HepG2 (cell line): Measurements from ENCODE around the gene DENND1C. TPM values are rescaled to one million over a fixed set of nuclear protein-coding genes. Genes with fewer than 3 reads are reported as not detected.

Experiments
- CEBPG ChIP-seq: IDR thresholded peaks from 2 replicates; pipeline ENCODE4 v1.6.1; 2016
- CREB3 ChIP-seq: sonication (generic); formaldehyde crosslinking; IDR thresholded peaks from 2 replicates; pipeline ENCODE4 v1.5.0; 2020; ENCODE audit warnings: missing genetic modification reagents
- DMAP1 ChIP-seq: IDR thresholded peaks from 2 replicates; pipeline ENCODE4 v1.6.1; 2016
- DRAP1 ChIP-seq: IDR thresholded peaks from 2 replicates; pipeline ENCODE4 v1.6.1; 2016; ENCODE audit warnings: missing genetic modification reagents, missing compliant biosample characterization
- EEA1 ChIP-seq: sonication (generic); formaldehyde crosslinking; IDR thresholded peaks from 2 replicates; pipeline ENCODE4 v1.5.1; 2020; ENCODE audit warnings: mild to moderate bottlenecking, missing genetic modification reagents, borderline replicate concordance
- FOXK1 ChIP-seq: sonication (generic); formaldehyde crosslinking; IDR thresholded peaks from 2 replicates; pipeline ENCODE4 v1.4.0; 2020; ENCODE audit warnings: low read depth, missing genetic modification reagents, borderline replicate concordance
- GATA4 ChIP-seq: sonication (generic); IDR thresholded peaks from 2 replicates; pipeline ENCODE4 v1.6.1; 2016; ENCODE audit warnings: antibody characterized with exemption, low read depth, borderline replicate concordance
- HOXD1 ChIP-seq: sonication (generic); formaldehyde crosslinking; IDR thresholded peaks from 2 replicates; pipeline ENCODE4 v1.5.0; 2020; ENCODE audit warnings: missing genetic modification reagents
- KLF12 ChIP-seq: sonication (generic); formaldehyde crosslinking; IDR thresholded peaks from 2 replicates; pipeline ENCODE4 v1.4.0; 2020; ENCODE audit warnings: missing genetic modification reagents, borderline replicate concordance
- NFKBIZ ChIP-seq: IDR thresholded peaks from 2 replicates; pipeline ENCODE4 v1.6.1; 2018; ENCODE audit warnings: missing genetic modification reagents, missing compliant biosample characterization
- PPARG ChIP-seq: conservative IDR thresholded peaks from 2 replicates; pipeline ENCODE4 v1.6.1; 2016; ENCODE audit warnings: missing biosample characterization, missing genetic modification reagents
- PRMT3 ChIP-seq: sonication (generic); formaldehyde crosslinking; IDR thresholded peaks from 2 replicates; pipeline ENCODE4 v1.8.1; 2022; ENCODE audit warnings: low read depth, mild to moderate bottlenecking, moderate library complexity, missing genetic modification reagents, borderline replicate concordance
- RFX5 ChIP-seq: IDR thresholded peaks from 2 replicates; pipeline ENCODE4 v1.6.1; 2011; ENCODE audit warnings: low read depth, low read length, improper control_type of control experiment
- RNF2 ChIP-seq: fragments of 450-650 bp; conservative IDR thresholded peaks from 2 replicates; pipeline ENCODE4 v1.6.1; 2016; ENCODE audit warnings: low read depth
- SIX1 ChIP-seq: sonication (generic); formaldehyde crosslinking; IDR thresholded peaks from 2 replicates; pipeline ENCODE4 v1.4.0; 2020; ENCODE audit warnings: missing genetic modification reagents, borderline replicate concordance
- SRSF1 ChIP-seq: fragments of 200-400 bp; formaldehyde crosslinking; optimal IDR thresholded peaks from 2 replicates; pipeline ENCODE3; 2017; ENCODE audit warnings: mild to moderate bottlenecking, low read depth, low read length, moderate library complexity
- TEAD3 ChIP-seq: optimal IDR thresholded peaks from 2 replicates; pipeline ENCODE3; 2016; ENCODE audit warnings: borderline replicate concordance
- TERF1 ChIP-seq: sonication (generic); formaldehyde crosslinking; IDR thresholded peaks from 2 replicates; pipeline ENCODE4 v1.8.0; 2022; ENCODE audit warnings: mild to moderate bottlenecking, missing genetic modification reagents, moderate library complexity
- ZBTB42 ChIP-seq: sonication (generic); formaldehyde crosslinking; IDR thresholded peaks from 2 replicates; pipeline ENCODE4 v1.5.0; 2020; ENCODE audit warnings: mild to moderate bottlenecking, missing genetic modification reagents
- ZFP62 ChIP-seq: sonication (generic); formaldehyde crosslinking; IDR thresholded peaks from 2 replicates; pipeline ENCODE4 v1.4.0; 2020; ENCODE audit warnings: missing genetic modification reagents
- ZFY ChIP-seq: sonication (generic); formaldehyde crosslinking; IDR thresholded peaks from 2 replicates; pipeline ENCODE4 v1.4.0; 2020; ENCODE audit warnings: missing genetic modification reagents
- ZNF263 ChIP-seq: sonication (generic); formaldehyde crosslinking; IDR thresholded peaks from 2 replicates; pipeline ENCODE4 v1.4.0; 2020; ENCODE audit warnings: missing genetic modification reagents
- ZNF274 ChIP-seq: sonication (generic); formaldehyde crosslinking; IDR thresholded peaks from 2 replicates; pipeline ENCODE4 v1.5.1; 2020; ENCODE audit warnings: mild to moderate bottlenecking, missing genetic modification reagents
- ZNF549 ChIP-seq: sonication (generic); formaldehyde crosslinking; IDR thresholded peaks from 2 replicates; pipeline ENCODE4 v1.5.0; 2020; ENCODE audit warnings: missing genetic modification reagents
- ZZZ3 ChIP-seq: sonication (generic); formaldehyde crosslinking; IDR thresholded peaks from 2 replicates; pipeline ENCODE4 v1.4.0; 2020; ENCODE audit warnings: missing genetic modification reagents, mild to moderate bottlenecking, borderline replicate concordance
- polyA plus RNA-seq, 8 experiments: library from polyadenylated mRNA; depleted of rRNA in 3 of 8; stranded (reverse) in 7 of 8; unstranded in 1 of 8; fragments of >200 nt; fragmentation: Illumina TruSeq in 4 of 8; extraction: Trizol in 4 of 8; gene quantifications; 2 replicates each; pipeline versions ENCODE4 v1.2.1 to v1.2.3, GENCODE V29; 2011 to 2016; ENCODE audit warnings: low read depth in 4 of 8, missing spikeins in 1 of 8, mixed read lengths in 1 of 8; ENCODE audit not compliant: insufficient read depth in 1 of 8
- total RNA-seq, 5 experiments: library from RNA; depleted of rRNA; stranded (reverse); fragments of >200 nt; fragmentation: Illumina TruSeq; extraction: Trizol; gene quantifications; 2 replicates each; pipeline ENCODE4 v1.2.3, GENCODE V29; 2016; ENCODE audit warnings: low read depth in 1 of 5
- TF ChIP-seq, protein P1 (sequence below): sonication (generic); formaldehyde crosslinking; IDR thresholded peaks from 2 replicates; pipeline ENCODE4 v1.8.0; 2022; ENCODE audit warnings: missing genetic modification reagents, low read depth, mild to moderate bottlenecking, borderline replicate concordance
- TF ChIP-seq, protein P2 (sequence below): sonication (generic); formaldehyde crosslinking; conservative IDR thresholded peaks from 2 replicates; pipeline ENCODE4 v1.8.0; 2022; ENCODE audit warnings: low read depth, missing genetic modification reagents

Gene DENND1C
- total and polyA plus RNA-seq, 2 of the 13 experiments (the other 11 are each of a cell fraction or from before 2014, with no cell fraction given), result 0.04 to 0.73 TPM

DNA sequence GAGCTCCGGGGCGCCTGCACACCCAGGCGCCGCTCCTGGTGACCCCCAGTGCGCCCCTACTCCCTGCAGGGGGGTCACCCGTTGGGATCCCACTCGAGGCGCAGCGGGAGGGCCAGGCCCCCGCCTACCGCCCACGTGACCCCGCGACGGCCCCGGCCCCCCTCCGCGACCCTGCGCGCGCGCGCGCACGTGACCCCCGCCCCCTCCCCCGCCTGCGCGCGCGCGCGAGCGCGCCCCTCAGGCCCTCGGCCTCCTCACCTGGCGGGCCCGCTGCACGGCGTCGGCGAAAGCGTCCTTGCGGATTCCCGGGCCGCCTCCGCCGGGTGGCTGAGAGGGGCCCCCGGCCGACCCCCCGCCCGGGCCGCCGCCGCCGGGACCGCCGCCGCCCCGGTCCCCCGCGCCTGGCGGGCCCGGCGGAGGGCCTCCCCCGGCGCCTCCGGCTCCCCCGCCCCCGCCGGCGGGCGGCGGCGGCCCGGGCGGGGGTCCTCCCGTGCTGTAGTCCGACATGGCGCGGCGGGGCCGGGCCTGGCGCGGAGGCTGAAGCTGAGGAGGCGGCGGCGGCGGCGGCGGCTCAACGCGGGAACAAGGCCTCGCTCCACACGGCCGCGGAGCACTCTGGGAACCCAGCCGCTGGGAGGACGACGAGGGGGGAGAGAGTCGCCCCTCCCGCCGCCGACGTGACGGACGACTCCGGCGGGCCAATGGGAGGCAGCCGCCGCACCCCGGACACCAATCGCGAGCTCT is 57.2 kb downstream of the DENND1C start, which contains the start of gene KHSRP (continued):
- TF ChIP-seq ZFP62 (CRISPR knock-in tag) (no peak), ZNF549 (CRISPR knock-in tag) (no peak), CEBPG (CRISPR knock-in tag) (no peak), RFX5 (no peak), SIX1 (CRISPR knock-in tag) (no peak), FOXK1 (CRISPR knock-in tag) (no peak), HOXD1 (CRISPR knock-in tag) (0 out of 2 replicates have a peak, but pooled peaks have one; percentile 50), GATA4 (no peak), CREB3 (CRISPR knock-in tag) (no peak), ZZZ3 (no peak), PPARG (CRISPR knock-in tag) (no peak), KLF12 (no peak), TERF1 (CRISPR knock-in tag) (no peak), ZNF274 (no peak), NFKBIZ (CRISPR knock-in tag) (no peak), DMAP1 (CRISPR knock-in tag) (no peak), TEAD3 (CRISPR knock-in tag) (peak; percentile 24), RNF2 (no peak), ZBTB42 (CRISPR knock-in tag) (no peak), ZFY (CRISPR knock-in tag) (peak; percentile 93), EEA1 (no peak), PRMT3 (CRISPR knock-in tag) (no peak), SRSF1 (peak; percentile 48), ZNF263 (CRISPR knock-in tag) (peak; percentile 97), DRAP1 (CRISPR knock-in tag) (0 out of 2 replicates have a peak, but pooled peaks have one; percentile 15)
- TF ChIP-seq, protein P1, sequence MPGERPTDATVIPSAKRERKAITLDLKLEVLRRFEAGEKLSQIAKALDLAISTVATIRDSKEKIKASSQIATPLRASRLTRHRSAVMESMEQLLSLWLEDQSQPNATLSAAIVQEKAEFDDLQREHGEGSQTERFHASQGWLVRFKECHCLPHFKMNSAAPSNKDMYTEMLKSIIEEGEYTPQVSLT (CRISPR knock-in tag), result no peak
- TF ChIP-seq, protein P2, sequence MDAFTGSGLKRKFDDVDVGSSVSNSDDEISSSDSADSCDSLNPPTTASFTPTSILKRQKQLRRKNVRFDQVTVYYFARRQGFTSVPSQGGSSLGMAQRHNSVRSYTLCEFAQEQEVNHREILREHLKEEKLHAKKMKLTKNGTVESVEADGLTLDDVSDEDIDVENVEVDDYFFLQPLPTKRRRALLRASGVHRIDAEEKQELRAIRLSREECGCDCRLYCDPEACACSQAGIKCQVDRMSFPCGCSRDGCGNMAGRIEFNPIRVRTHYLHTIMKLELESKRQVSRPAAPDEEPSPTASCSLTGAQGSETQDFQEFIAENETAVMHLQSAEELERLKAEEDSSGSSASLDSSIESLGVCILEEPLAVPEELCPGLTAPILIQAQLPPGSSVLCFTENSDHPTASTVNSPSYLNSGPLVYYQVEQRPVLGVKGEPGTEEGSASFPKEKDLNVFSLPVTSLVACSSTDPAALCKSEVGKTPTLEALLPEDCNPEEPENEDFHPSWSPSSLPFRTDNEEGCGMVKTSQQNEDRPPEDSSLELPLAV, result no peak
